DOHH2 (cell line): Measurements from ENCODE around the gene PALLD.

ENCODE experiments used
- H3F3A ChIP-seq: fragments of 200-600 bp; sonication (generic), shearing (Covaris generic); 2 replicates; pipeline ENCODE4 v1.6.0; 2016; ENCODE audit warnings: antibody characterized with exemption, mild to moderate bottlenecking; ENCODE audit not compliant: control insufficient read depth, insufficient read depth
- H3K27ac ChIP-seq: fragments of 200-600 bp; sonication (generic); 2 replicates; pipeline ENCODE4 v1.5.1; 2014; ENCODE audit warnings: low read depth, mild to moderate bottlenecking, low read length, moderate library complexity
- H3K27me3 ChIP-seq: fragments of 200-600 bp; sonication (generic); 2 replicates; pipeline ENCODE4 v1.6.1; 2014; ENCODE audit warnings: mild to moderate bottlenecking, low read length, mixed read lengths; ENCODE audit not compliant: control insufficient read depth
- H3K36me3 ChIP-seq: fragments of 200-600 bp; sonication (generic); 2 replicates; pipeline ENCODE4 v1.6.1; 2014; ENCODE audit warnings: mild to moderate bottlenecking, low read length, moderate library complexity, mixed read lengths; ENCODE audit not compliant: control insufficient read depth
- H3K4me1 ChIP-seq: fragments of 200-600 bp; sonication (generic); 2 replicates; pipeline ENCODE4 v1.6.1; 2014; ENCODE audit warnings: mild to moderate bottlenecking, low read length, mixed read lengths; ENCODE audit not compliant: control insufficient read depth
- H3K4me2 ChIP-seq: fragments of 200-600 bp; sonication (generic); 2 replicates; pipeline ENCODE4 v1.6.0; 2014; ENCODE audit warnings: mild to moderate bottlenecking, low read length, moderate library complexity
- H3K4me3 ChIP-seq: fragments of 200-600 bp; sonication (generic); 2 replicates; pipeline ENCODE4 v1.5.1; 2014; ENCODE audit warnings: mild to moderate bottlenecking, low read length, mixed read lengths
- H3K79me2 ChIP-seq: fragments of 200-600 bp; sonication (generic); 2 replicates; pipeline ENCODE4 v1.6.1; 2014; ENCODE audit warnings: mild to moderate bottlenecking, low read length, mixed read lengths; ENCODE audit not compliant: control insufficient read depth
- H3K9me2 ChIP-seq: fragments of 200-600 bp; sonication (generic); replicated peaks from 2 replicates; pipeline ENCODE4 v1.6.1; 2014; ENCODE audit warnings: mild to moderate bottlenecking, low read length, mixed read lengths; ENCODE audit not compliant: control insufficient read depth
- H3K9me3 ChIP-seq: fragments of 200-600 bp; sonication (generic); 2 replicates; pipeline ENCODE4 v1.6.1; 2014; ENCODE audit warnings: antibody characterized with exemption, low read length, mixed read lengths; ENCODE audit not compliant: control insufficient read depth, insufficient read depth
- H4K20me1 ChIP-seq: fragments of 200-600 bp; sonication (generic); 2 replicates; pipeline ENCODE4 v1.6.0; 2014; ENCODE audit warnings: low read depth, mild to moderate bottlenecking, antibody characterized with exemption, low read length, moderate library complexity; ENCODE audit not compliant: control insufficient read depth, insufficient read depth
- CTCF ChIP-seq: fragments of 200-600 bp; sonication (generic); IDR thresholded peaks from one replicate; pipeline ENCODE4 v1.5.1; 2014; ENCODE audit warnings: antibody characterized with exemption, mild to moderate bottlenecking, low read depth, low read length; ENCODE audit not compliant: poor library complexity, severe bottlenecking
- EZH2phosphoT487 ChIP-seq: fragments of 200-600 bp; sonication (generic); IDR thresholded peaks from 2 replicates; pipeline ENCODE4 v1.6.1; 2017; ENCODE audit warnings: borderline replicate concordance, mild to moderate bottlenecking, antibody characterized with exemption, low read length, moderate library complexity, mixed read lengths

The PALLD gene

DNA sequence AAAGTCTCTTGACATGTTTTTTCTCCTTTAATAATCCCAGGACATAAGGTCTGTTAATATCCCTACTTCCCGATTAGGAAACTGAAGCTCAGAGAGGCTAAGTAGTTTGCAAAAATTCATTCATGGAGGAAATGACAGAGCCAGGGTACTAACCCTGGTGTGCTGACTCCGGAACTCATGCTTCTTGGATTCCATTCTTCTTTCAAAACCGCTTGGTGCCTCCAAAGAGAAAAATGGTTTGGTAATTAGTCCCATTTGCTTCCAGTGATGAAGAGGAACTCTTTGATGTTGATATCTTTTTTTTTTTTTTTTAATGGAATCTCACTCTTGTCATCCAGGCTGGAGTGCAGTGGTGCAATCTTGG is 146.9 kb downstream of the PALLD start:
- Histone ChIP-seq H3K9me2 (no peaks in the 10 kb centered on the region), H3K27me3 (no peaks in the 10 kb centered on the region), H3K4me3 (no peak overlapping the region), H3K9me3 (no peaks in the 10 kb centered on the region), H3K4me1 (no peaks in the 10 kb centered on the region), H3K27ac (no peak overlapping the region), H3K79me2 (no peaks in the 10 kb centered on the region), H4K20me1 (no peaks in the 10 kb centered on the region), H3F3A (no peaks in the 10 kb centered on the region), H3K36me3 (no peaks in the 10 kb centered on the region), H3K4me2 (no peak overlapping the region)
- TF ChIP-seq EZH2phosphoT487 (no peak), CTCF (no peak)

- Histone ChIP-seq H3K4me3 (no peak overlapping the region), H3K9me3 (no peaks in the 10 kb centered on the region), H3K4me1 (no peaks in the 10 kb centered on the region), H3F3A (no peaks in the 10 kb centered on the region), H3K79me2 (no peaks in the 10 kb centered on the region), H3K9me2 (no peaks in the 10 kb centered on the region), H3K36me3 (no peaks in the 10 kb centered on the region), H3K27me3 (no peaks in the 10 kb centered on the region), H4K20me1 (no peaks in the 10 kb centered on the region), H3K4me2 (no peak overlapping the region), H3K27ac (no peak overlapping the region)
- TF ChIP-seq EZH2phosphoT487 (no peak), CTCF (no peak)
These were observed 149.3 kb downstream of the PALLD start for GRCh38 chr4:168646001-168646768.

- TF ChIP-seq EZH2phosphoT487 (no peak), CTCF (no peak)
- Histone ChIP-seq H3K4me1 (no peaks in the 10 kb centered on the region), H3K27me3 (no peaks in the 10 kb centered on the region), H3F3A (no peaks in the 10 kb centered on the region), H3K36me3 (no peaks in the 10 kb centered on the region), H3K27ac (no peak overlapping the region), H3K79me2 (no peaks in the 10 kb centered on the region), H4K20me1 (no peaks in the 10 kb centered on the region), H3K4me2 (no peak overlapping the region), H3K4me3 (no peak overlapping the region), H3K9me2 (no peaks in the 10 kb centered on the region), H3K9me3 (no peaks in the 10 kb centered on the region)
These were observed 151.0 kb downstream of the PALLD start for GRCh38 chr4:168647646-168648375.
